H1 (cell line): ENCODE results near the gene STYK1. TPM values are rescaled to one million over a fixed set of nuclear protein-coding genes. Genes with fewer than 3 reads are reported as not detected.

Experiments used
- CTCF ChIA-PET: fragments of 300-600 bp; sonication (Branson Sonifier 250); formaldehyde crosslinking; loops from one replicate; lab custom pipeline; 2021; ENCODE audit not compliant: partially characterized antibody; lab: Charles Lee
- POLR2A ChIA-PET: fragments of 300-600 bp; sonication (Branson Sonifier 250); formaldehyde crosslinking; loops from one replicate; lab custom pipeline; 2021; ENCODE audit warnings: inconsistent platforms; ENCODE audit not compliant: partially characterized antibody; lab: Charles Lee
- DNase-seq, 2 experiments: peaks; one replicate each; pipeline versions ENCODE4 v3.0.0 to v3.0.0-alpha.2; 2010 to 2022; ENCODE audit warnings: low spot score in 2 of 2, low read depth in 1 of 2, mixed read lengths in 1 of 2
- FAIRE-seq: peaks from 2 replicates; lab custom pipeline; 2011; peaks lifted over from hg19 to GRCh38; lab: Jason Lieb, UNC
- H2AFZ ChIP-seq: 2 replicates; pipeline ENCODE4 v1.8.1; 2012; ENCODE audit warnings: low read length, inconsistent platforms
- H2AK5ac ChIP-seq: 2 replicates; pipeline ENCODE4 v1.6.1; 2013; ENCODE audit warnings: low read depth, low read length
- H2BK120ac ChIP-seq: replicated peaks from 2 replicates; pipeline ENCODE3; 2013; ENCODE audit warnings: low read depth, low read length, inconsistent platforms
- H2BK12ac ChIP-seq: 2 replicates; pipeline ENCODE4 v1.6.1; 2013; ENCODE audit warnings: low read depth, low read length
- H2BK15ac ChIP-seq: 2 replicates; pipeline ENCODE4 v1.6.1; 2013; ENCODE audit warnings: low read length
- H2BK20ac ChIP-seq: 2 replicates; pipeline ENCODE4 v1.6.1; 2013; ENCODE audit warnings: low read length
- H2BK5ac ChIP-seq: 2 replicates; pipeline ENCODE4 v1.6.1; 2013; ENCODE audit warnings: low read depth, low read length
- H3K14ac ChIP-seq: 2 replicates; pipeline ENCODE4 v1.6.1; 2013; ENCODE audit warnings: inconsistent platforms; ENCODE audit not compliant: insufficient read length
- H3K18ac ChIP-seq: 2 replicates; pipeline ENCODE4 v1.6.1; 2013; ENCODE audit warnings: low read length; ENCODE audit errors: extremely low read depth
- H3K23ac ChIP-seq: 2 replicates; pipeline ENCODE4 v1.6.1; 2013; ENCODE audit warnings: inconsistent platforms; ENCODE audit not compliant: insufficient read length
- H3K23me2 ChIP-seq: 2 replicates; pipeline ENCODE4 v1.6.1; 2013; ENCODE audit warnings: low read depth, low read length
- H3K27ac ChIP-seq: 2 replicates; pipeline ENCODE4 v1.6.1; 2011; ENCODE audit warnings: low read depth, low read length, inconsistent platforms
- H3K27me3 ChIP-seq, 4 experiments: replicated peaks in 1 of 4; 1 replicate in 1 of 4; 2 replicates in 3 of 4; pipeline versions ENCODE4 v1.6.1 to v1.8.1; 2011 to 2013; ENCODE audit warnings: low read length in 3 of 4, mild to moderate bottlenecking in 3 of 4, inconsistent platforms in 2 of 4, mixed read lengths in 2 of 4, moderate library complexity in 1 of 4; ENCODE audit not compliant: control insufficient read depth in 3 of 4, insufficient read depth in 3 of 4; ENCODE audit errors: extremely low read depth in 1 of 4
- H3K36me3 ChIP-seq, 4 experiments: 2 replicates each; pipeline versions ENCODE4 v1.6.1 to v1.8.1; 2011 to 2013; ENCODE audit warnings: mild to moderate bottlenecking in 4 of 4, low read length in 3 of 4, moderate library complexity in 2 of 4, control low read depth in 1 of 4, inconsistent platforms in 1 of 4; ENCODE audit not compliant: insufficient read depth in 4 of 4, control insufficient read depth in 2 of 4
- H3K4ac ChIP-seq: replicated peaks from 2 replicates; pipeline ENCODE3; 2013; ENCODE audit warnings: low read length, low read depth, mixed read lengths, inconsistent platforms; ENCODE audit not compliant: insufficient read length
- H3K4me1 ChIP-seq, 4 experiments: replicated peaks in 1 of 4; 1 replicate in 1 of 4; 2 replicates in 3 of 4; pipeline versions ENCODE4 v1.6.1 to v1.8.1; 2011 to 2013; ENCODE audit warnings: low read length in 3 of 4, inconsistent platforms in 2 of 4, mixed read lengths in 1 of 4; ENCODE audit not compliant: insufficient read depth in 4 of 4, control insufficient read depth in 3 of 4
- H3K4me2 ChIP-seq, 2 experiments: 2 replicates each; pipeline versions ENCODE4 v1.6.1 to v1.8.1; 2011 to 2013; ENCODE audit warnings: low read depth in 2 of 2, low read length in 2 of 2, control low read depth in 1 of 2, inconsistent platforms in 1 of 2, mild to moderate bottlenecking in 1 of 2; ENCODE audit not compliant: insufficient read depth in 1 of 2
- H3K4me3 ChIP-seq, 4 experiments: fragments of 200-600, 300-600 bp in 1 of 4; sonication (generic), shearing (Covaris generic), sonication (Bioruptor Twin) in 1 of 4; 2 replicates each; pipeline versions ENCODE4 v1.5.1 to v1.8.1; 2011 to 2016; ENCODE audit warnings: low read length in 4 of 4, low read depth in 3 of 4, control low read depth in 2 of 4, inconsistent platforms in 2 of 4, mild to moderate bottlenecking in 2 of 4, mixed read lengths in 1 of 4, moderate library complexity in 1 of 4; ENCODE audit not compliant: insufficient read depth in 2 of 4; ENCODE audit errors: extremely low read depth in 1 of 4
- H3K56ac ChIP-seq: replicated peaks from 2 replicates; pipeline ENCODE3; 2013; ENCODE audit warnings: low read depth, mild to moderate bottlenecking, mixed read lengths, low read length, inconsistent platforms; ENCODE audit not compliant: insufficient read length
- H3K79me1 ChIP-seq: 2 replicates; pipeline ENCODE4 v1.6.1; 2013; ENCODE audit warnings: low read depth, low read length, control low read depth
- H3K79me2 ChIP-seq, 2 experiments: 2 replicates each; pipeline versions ENCODE4 v1.6.1 to v1.8.1; 2012 to 2013; ENCODE audit warnings: low read length in 2 of 2, mild to moderate bottlenecking in 2 of 2, inconsistent platforms in 1 of 2; ENCODE audit not compliant: insufficient read depth in 2 of 2, control insufficient read depth in 1 of 2
- H3K9ac ChIP-seq, 4 experiments: replicated peaks in 1 of 4; 1 replicate in 1 of 4; 2 replicates in 3 of 4; pipeline versions ENCODE4 v1.6.1 to v1.8.1; 2011 to 2013; ENCODE audit warnings: low read depth in 3 of 4, low read length in 3 of 4, control low read depth in 2 of 4, mild to moderate bottlenecking in 2 of 4, moderate library complexity in 2 of 4, inconsistent platforms in 1 of 4; ENCODE audit errors: extremely low read depth in 1 of 4
- H3K9me3 ChIP-seq, 2 experiments: 2 replicates each; pipeline versions ENCODE4 v1.6.1 to v1.8.1; 2012 to 2013; ENCODE audit warnings: mild to moderate bottlenecking in 2 of 2, moderate library complexity in 2 of 2, control low read depth in 1 of 2, inconsistent platforms in 1 of 2, low read depth in 1 of 2, low read length in 1 of 2, mixed read lengths in 1 of 2; ENCODE audit not compliant: insufficient read depth in 2 of 2
- H4K20me1 ChIP-seq, 2 experiments: replicated peaks in 1 of 2; 2 replicates each; pipeline versions ENCODE3 to v1.8.1; 2011 to 2013; ENCODE audit warnings: inconsistent platforms in 2 of 2, low read length in 2 of 2, mild to moderate bottlenecking in 1 of 2; ENCODE audit not compliant: insufficient read depth in 2 of 2, control insufficient read depth in 1 of 2
- H4K5ac ChIP-seq: 2 replicates; pipeline ENCODE4 v1.6.1; 2013; ENCODE audit warnings: low read length, low read depth, mixed read lengths, inconsistent platforms; ENCODE audit not compliant: insufficient read length
- H4K8ac ChIP-seq: 2 replicates; pipeline ENCODE4 v1.8.0; 2013; ENCODE audit warnings: mild to moderate bottlenecking, moderate library complexity, low read length, inconsistent platforms; ENCODE audit not compliant: insufficient read depth; ENCODE audit errors: extremely low read depth
- H4K91ac ChIP-seq: replicated peaks from 2 replicates; pipeline ENCODE3; 2013; ENCODE audit warnings: low read length, mixed read lengths, inconsistent platforms; ENCODE audit not compliant: insufficient read length
- EP300 ChIP-seq, 2 experiments: IDR thresholded peaks; 1 replicate in 1 of 2; 2 replicates in 1 of 2; pipeline ENCODE4 v1.6.1; 2011 to 2012; ENCODE audit warnings: low read depth in 2 of 2, low read length in 2 of 2, mild to moderate bottlenecking in 2 of 2, borderline replicate concordance in 1 of 2, inconsistent platforms in 1 of 2, moderate library complexity in 1 of 2
- GTF2F1 ChIP-seq: IDR thresholded peaks from 2 replicates; pipeline ENCODE4 v1.6.1; 2012; ENCODE audit warnings: low read depth, low read length, improper control_type of control experiment, borderline replicate concordance
- HDAC2 ChIP-seq, 2 experiments: fragments of 300-600 bp in 1 of 2; sonication (generic) in 1 of 2; IDR thresholded peaks; 2 replicates each; pipeline ENCODE4 v1.6.1; 2011 to 2012; ENCODE audit warnings: low read depth in 2 of 2, low read length in 2 of 2, mild to moderate bottlenecking in 2 of 2, moderate library complexity in 2 of 2, borderline replicate concordance in 1 of 2, inconsistent platforms in 1 of 2
- KDM5A ChIP-seq: fragments of 200-600 bp; IDR thresholded peaks from 2 replicates; pipeline ENCODE4 v1.7.1; 2012; ENCODE audit warnings: mild to moderate bottlenecking, low read length, inconsistent platforms, mixed read lengths
- SP4 ChIP-seq: IDR thresholded peaks from 2 replicates; pipeline ENCODE4 v1.6.1; 2012; ENCODE audit warnings: low read length, inconsistent platforms
- TCF12 ChIP-seq: IDR thresholded peaks from 2 replicates; pipeline ENCODE4 v1.6.1; 2011; ENCODE audit warnings: low read depth, mild to moderate bottlenecking, low read length
- TEAD4 ChIP-seq: IDR thresholded peaks from 2 replicates; pipeline ENCODE4 v1.6.1; 2012; ENCODE audit warnings: low read depth, low read length, inconsistent platforms, mixed read lengths
- YY1 ChIP-seq: IDR thresholded peaks from 2 replicates; pipeline ENCODE4 v1.6.1; 2011; ENCODE audit warnings: low read depth, mild to moderate bottlenecking, low read length
- WGBS, 2 experiments: shearing (Covaris generic) in 1 of 2; methylation state at CpG; one replicate each; pipeline versions ENCODE4 v1.1.6 to v1.1.7; 2013 to 2015; ENCODE audit warnings: low lambda C conversion rate in 2 of 2, mixed read lengths in 2 of 2, inconsistent platforms in 1 of 2, low coverage in 1 of 2, missing lambda C conversion rate in 1 of 2; ENCODE audit not compliant: insufficient replicate concordance in 2 of 2, insufficient coverage in 1 of 2, insufficient read length in 1 of 2; ENCODE audit errors: extremely low coverage in 1 of 2, missing lambda C conversion rate in 1 of 2; 5-methylcytosine and 5-hydroxymethylcytosine counted together
- long read RNA-seq, 2 experiments: library from RNA in 1 of 2; library from capped mRNA in 1 of 2; stranded (forward); transcript quantifications; one replicate each; pipeline ENCODE4 v2.0.0, GENCODE V29; 2021; ENCODE audit warnings: inconsistent platforms in 1 of 2
- polyA minus RNA-seq, 3 experiments: library from RNA; depleted of rRNA, polyadenylated mRNA; stranded (reverse); fragments of >200 nt; gene quantifications; 1 replicate in 2 of 3; 2 replicates in 1 of 3; pipeline ENCODE4 v1.2.3, GENCODE V29; 2011
- polyA plus RNA-seq, 7 experiments: library from polyadenylated mRNA; depleted of rRNA in 3 of 7; stranded (reverse) in 5 of 7; unstranded in 2 of 7; fragments of >200 nt in 5 of 7; fragments of 200-250 nt in 2 of 7; gene quantifications; 1 replicate in 5 of 7; 2 replicates in 1 of 7; 4 replicates in 1 of 7; pipeline versions ENCODE4 v1.2.1 to v1.2.3, GENCODE V29; 2011 to 2013; ENCODE audit warnings: missing spikeins in 2 of 7, mixed read lengths in 2 of 7
- total RNA-seq: library from RNA; stranded (reverse); fragmentation: NEBNext Ultra II Directional; extraction: Animal tissue kit (Norgen Biotek cat#: 25700); gene quantifications from 2 replicates; pipeline ENCODE4 v1.2.1, GENCODE V29; 2021

Gene STYK1, protein sequence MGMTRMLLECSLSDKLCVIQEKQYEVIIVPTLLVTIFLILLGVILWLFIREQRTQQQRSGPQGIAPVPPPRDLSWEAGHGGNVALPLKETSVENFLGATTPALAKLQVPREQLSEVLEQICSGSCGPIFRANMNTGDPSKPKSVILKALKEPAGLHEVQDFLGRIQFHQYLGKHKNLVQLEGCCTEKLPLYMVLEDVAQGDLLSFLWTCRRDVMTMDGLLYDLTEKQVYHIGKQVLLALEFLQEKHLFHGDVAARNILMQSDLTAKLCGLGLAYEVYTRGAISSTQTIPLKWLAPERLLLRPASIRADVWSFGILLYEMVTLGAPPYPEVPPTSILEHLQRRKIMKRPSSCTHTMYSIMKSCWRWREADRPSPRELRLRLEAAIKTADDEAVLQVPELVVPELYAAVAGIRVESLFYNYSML
- total RNA-seq (1.1 and 1.6 TPM in 2 replicates), polyA plus RNA-seq (2011; rRNA removed) (0.38 and 0.61 TPM in 2 replicates), polyA minus RNA-seq (2011; rRNA and poly(A)+ RNA removed) (1.5 and 3.2 TPM in 2 replicates)
- polyA plus RNA-seq (2011; cell fraction: cytosol; rRNA removed): 0.90 TPM
- polyA plus RNA-seq (2011; cell fraction: nucleus; rRNA removed): 4.0 TPM
- polyA plus RNA-seq (2012, experiment 1 of 2): 0.53 to 2.2 TPM (median 1.4 TPM) in 4 replicates
- polyA plus RNA-seq (2012, experiment 2 of 2): 0.16 TPM
- polyA plus RNA-seq (2013, experiment 1 of 2): 1.1 TPM
- polyA plus RNA-seq (2013, experiment 2 of 2): 1.5 TPM
- polyA minus RNA-seq (2011; cell fraction: cytosol; rRNA and poly(A)+ RNA removed): not detected
- polyA minus RNA-seq (2011; cell fraction: nucleus; rRNA and poly(A)+ RNA removed): 2.5 TPM
- long read RNA-seq, experiment 1, partial matches to known transcripts: 1 of 2 reads
- long read RNA-seq, experiment 1, other reads (novel, unspliced or antisense): 1 of 2 reads
- long read RNA-seq, experiment 2: 0 reads

DNA sequence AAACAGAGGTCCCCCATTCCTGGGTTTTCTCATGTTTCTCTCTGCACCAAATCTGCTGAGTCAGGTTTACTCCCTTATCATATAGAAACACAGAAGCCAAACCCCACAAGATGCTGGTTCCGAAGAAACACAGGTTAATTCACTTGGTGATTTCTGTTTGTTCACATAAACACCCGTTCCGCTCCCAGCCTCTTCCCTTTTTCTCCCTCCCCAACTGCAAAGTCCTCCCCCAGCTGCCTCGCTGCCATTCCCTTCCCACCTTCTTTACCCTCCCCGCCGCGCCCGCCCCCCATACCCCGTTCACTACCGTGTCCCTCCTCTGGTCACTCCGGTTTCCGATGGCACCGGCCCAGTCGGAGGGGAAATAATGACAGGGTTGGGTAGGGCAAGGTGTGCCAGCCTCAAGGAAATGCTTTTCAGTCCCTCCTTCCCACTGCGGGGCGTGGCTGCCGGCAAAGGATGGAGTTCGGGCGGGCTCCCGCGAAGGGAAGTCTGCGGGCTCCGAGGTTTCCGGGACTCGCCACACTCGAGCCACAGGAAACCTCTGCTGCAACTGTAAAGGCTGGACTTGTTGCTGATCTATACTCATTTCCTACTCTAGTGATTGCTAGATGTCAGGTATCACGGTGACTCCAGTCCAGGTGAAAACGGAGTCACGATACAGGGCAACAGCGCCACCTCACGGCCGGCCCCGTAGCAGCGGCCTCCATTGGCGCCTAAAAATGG is at the start of gene STYK1:
STYK1 (minus strand) TSS at position 394 of the 726 bp plus-strand sequence. CDS start 39,434 bp downstream, outside the sequence.
- H3K4me3 ChIP-seq: peak within 1 kb of the TSS; percentile 41 to 77 (median 74)
- H3K4me1 ChIP-seq: peaks cover 0 to 2% (median 0%) of the 10 kb centered on the region in 4 experiments; a peak in 1 of 7 replicates
- TF ChIP-seq HDAC2 (IDR thresholded peaks at IDR 0.05; ENCODE audit: borderline replicate concordance in 1 of 2, low read depth in 2 of 2, low read length in 2 of 2) (0 out of 4 replicates have a peak, but pooled peaks of 1 of the 2 experiments have one; percentile 29), KDM5A (no peak), SP4 (no peak), YY1 (peak; percentile 67; the same call in 1 of the 2 replicates), TEAD4 (no peak), EP300 (IDR thresholded peaks at IDR 0.05; ENCODE audit: borderline replicate concordance in 1 of 2, low read depth in 2 of 2, low read length in 2 of 2) (no peak), GTF2F1 (no peak), TCF12 (no peak)

More for the DNA sequence above, at the start of gene STYK1:
- peak within 1 kb of the TSS; percentile 40 to 73 for H3K4me2 ChIP-seq
- DNase-seq (peak; percentile 65 to 96), FAIRE-seq (no peak)
- no peak within 1 kb of the TSS for H2BK20ac ChIP-seq
- no peak within 1 kb of the TSS for H2AK5ac ChIP-seq
- H3K79me2 ChIP-seq: no peaks in the 10 kb centered on the region
- H4K20me1 ChIP-seq: no peaks in the 10 kb centered on the region
- H2BK5ac ChIP-seq: no peak within 1 kb of the TSS
- H3K56ac ChIP-seq: no peak within 1 kb of the TSS
- H3K23me2 ChIP-seq: peaks cover 6% of the 10 kb centered on the region; the same call in 1 of the 2 replicates
- H4K91ac ChIP-seq: no peak within 1 kb of the TSS
- H2BK120ac ChIP-seq: no peak within 1 kb of the TSS
- no peaks in the 10 kb centered on the region for H3K79me1 ChIP-seq
- H3K4ac ChIP-seq: no peak within 1 kb of the TSS
- no peak within 1 kb of the TSS for H3K27ac ChIP-seq
- no peak within 1 kb of the TSS for H4K5ac ChIP-seq
- no peak within 1 kb of the TSS for H3K14ac ChIP-seq
- no peaks in the 10 kb centered on the region for H3K9me3 ChIP-seq
- ChIA-PET CTCF (interaction anchor here (1.4 kb wide), 1 partner anchor 59 kb away, joined by 4 read pairs; no protein-coding TSS in a partner anchor), POLR2A (no interaction called here)
- H3K9ac ChIP-seq: peak within 1 kb of the TSS in 2 of 4 experiments; percentile 20 to 26; a peak in 2 of 7 replicates
- peak within 1 kb of the TSS; percentile 18; the same call in 1 of the 2 replicates for H2BK12ac ChIP-seq
- peak within 1 kb of the TSS; percentile 57 for H4K8ac ChIP-seq
- no peak within 1 kb of the TSS for H3K18ac ChIP-seq
- WGBS, 2 experiments: 1% methylated on average over 22 of the region's 35 CpGs; no CpG with 5 or more reads in 1 of the 2 experiments
- H3K23ac ChIP-seq: no peak within 1 kb of the TSS
- no peak within 1 kb of the TSS for H2BK15ac ChIP-seq
- H3K36me3 ChIP-seq: no peaks in the 10 kb centered on the region
- H3K27me3 ChIP-seq: no peaks in the 10 kb centered on the region
- H2AFZ ChIP-seq: peak within 1 kb of the TSS; percentile 98
